Left cardiac atrium (tissue), 4 donors: ENCODE results near the gene FAM131A. TPM values are rescaled to one million over a fixed set of nuclear protein-coding genes. Genes with fewer than 3 reads are reported as not detected.

ENCODE experiments used
- ATAC-seq, 2 donors: fragments of 200-7000 bp; cut with Tn5 transposase; one replicate each; pipeline ENCODE4 v1.9.1; 2020; ENCODE audit warnings: mild to moderate bottlenecking in 2 of 2, moderate library complexity in 2 of 2
- DNase-seq: peaks from one replicate; pipeline ENCODE4 v3.0.0-alpha.2; 2020
- intact Hi-C, 2 donors: fragments of 100-400 bp; cut with DNase I; formaldehyde crosslinking; loops; one replicate each; pipeline versions ENCODE4 v1.14.1 to v1.15.1; 2022 to 2023
- long read RNA-seq: library from polyadenylated mRNA; unstranded; transcript quantifications from one replicate; pipeline ENCODE4 v2.0.0, GENCODE V29; 2021
- total RNA-seq, 2 donors: library from RNA; stranded (reverse); fragmentation: NEBNext Ultra II Directional; extraction: Animal tissue kit (Norgen Biotek cat#: 25700); gene quantifications; one replicate each; pipeline ENCODE4 v1.2.1, GENCODE V29; 2021
- donor health status: DM: no; HTN: yes; CAD: no.
- donor health status: DM: no; HTN: yes; CAD: no; lungs with severe emphysema.
- donor health status: DM: yes; HTN: yes; CAD: no.
- donor health status: Dilated cardiomyopathy.

FAM131A gene, protein sequence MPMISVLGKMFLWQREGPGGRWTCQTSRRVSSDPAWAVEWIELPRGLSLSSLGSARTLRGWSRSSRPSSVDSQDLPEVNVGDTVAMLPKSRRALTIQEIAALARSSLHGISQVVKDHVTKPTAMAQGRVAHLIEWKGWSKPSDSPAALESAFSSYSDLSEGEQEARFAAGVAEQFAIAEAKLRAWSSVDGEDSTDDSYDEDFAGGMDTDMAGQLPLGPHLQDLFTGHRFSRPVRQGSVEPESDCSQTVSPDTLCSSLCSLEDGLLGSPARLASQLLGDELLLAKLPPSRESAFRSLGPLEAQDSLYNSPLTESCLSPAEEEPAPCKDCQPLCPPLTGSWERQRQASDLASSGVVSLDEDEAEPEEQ
- total RNA-seq: 10 to 100 TPM; 21.0 to 31.1 TPM
- long read RNA-seq, transcript FAM131A-203 (6 exons, 1,483 nt): major isoform, 16 of 42 reads
- long read RNA-seq, transcript FAM131A-207 (7 exons, 1,335 nt): minor isoform, 12 of 42 reads
- long read RNA-seq, partial matches to known transcripts: 2 of 42 reads
- long read RNA-seq, other reads (novel, unspliced or antisense): 8 of 42 reads

DNA sequence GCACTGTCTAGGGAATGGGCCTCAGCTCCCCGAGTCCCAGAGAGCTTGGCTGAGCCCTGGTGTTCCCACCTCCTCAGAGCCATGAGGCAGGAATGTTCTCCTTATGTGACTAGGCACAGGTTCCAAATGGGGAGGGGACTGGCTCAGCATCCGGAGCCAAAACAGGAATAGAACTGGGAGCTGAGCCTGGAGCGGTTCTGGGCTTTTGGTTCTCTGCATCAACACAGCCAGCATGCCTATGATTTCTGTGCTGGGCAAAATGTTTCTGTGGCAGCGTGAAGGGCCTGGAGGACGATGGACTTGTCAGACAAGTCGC is at the start of gene FAM131A:
Gene FAM131A (plus strand): TSS at position 202 of the 316 bp plus-strand sequence. CDS start 31 bp downstream, at position 233.
- DNase-seq (peak; percentile 72), ATAC-seq (peak; percentile 17 to 54)
- intact Hi-C loops: no loop called here

DNA sequence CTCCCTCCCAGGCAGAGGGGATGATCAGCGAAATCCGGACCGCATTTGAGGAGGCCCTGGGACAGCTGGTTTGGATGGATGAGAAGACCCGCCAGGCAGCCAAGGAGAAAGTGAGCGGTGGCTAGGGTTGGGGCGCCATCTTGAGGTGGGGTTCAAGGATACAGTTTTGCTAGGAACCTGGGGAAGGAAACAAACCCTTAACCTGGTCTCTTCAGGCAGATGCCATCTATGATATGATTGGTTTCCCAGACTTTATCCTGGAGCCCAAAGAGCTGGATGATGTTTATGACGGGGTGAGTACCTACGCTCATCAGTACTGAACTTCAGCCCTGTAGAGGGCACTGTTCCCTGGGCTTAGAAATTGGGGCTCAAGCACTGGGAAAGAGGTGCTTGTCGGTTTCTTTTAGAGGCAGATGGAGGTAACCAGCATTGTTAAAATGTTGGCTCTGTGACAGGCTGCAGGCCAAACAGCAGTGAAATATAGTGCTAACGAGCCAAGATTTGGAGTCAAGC is 47.9 kb upstream of the FAM131A start:
- DNase-seq (peak; percentile 42), ATAC-seq (peak; percentile 21 to 52)
- intact Hi-C loops: loop anchor here in 1 of 2 donors (5.0 kb wide), 1 partner anchor 392 kb away; no protein-coding TSS in a partner anchor

DNA sequence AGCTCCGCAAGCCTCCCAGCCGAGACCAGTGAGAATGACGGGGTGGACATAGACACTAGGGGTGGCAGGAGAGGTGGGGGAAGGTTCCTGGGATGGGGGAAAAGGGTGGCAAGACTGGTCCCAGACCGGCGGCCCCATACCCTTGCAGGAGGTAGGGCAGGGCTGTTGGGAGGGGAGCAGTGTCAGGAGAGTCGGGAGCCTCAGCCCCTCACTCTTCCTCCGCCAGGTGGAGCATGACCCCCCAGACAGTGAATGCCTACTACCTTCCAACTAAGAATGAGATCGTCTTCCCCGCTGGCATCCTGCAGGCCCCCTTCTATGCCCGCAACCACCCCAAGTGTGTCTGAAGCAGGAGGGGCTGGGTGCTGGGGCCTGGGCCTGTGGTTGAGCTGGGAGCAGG is 47.1 kb upstream of the FAM131A start:
- intact Hi-C loops: no loop called here
- DNase-seq: no peak
- ATAC-seq: no peak

DNA sequence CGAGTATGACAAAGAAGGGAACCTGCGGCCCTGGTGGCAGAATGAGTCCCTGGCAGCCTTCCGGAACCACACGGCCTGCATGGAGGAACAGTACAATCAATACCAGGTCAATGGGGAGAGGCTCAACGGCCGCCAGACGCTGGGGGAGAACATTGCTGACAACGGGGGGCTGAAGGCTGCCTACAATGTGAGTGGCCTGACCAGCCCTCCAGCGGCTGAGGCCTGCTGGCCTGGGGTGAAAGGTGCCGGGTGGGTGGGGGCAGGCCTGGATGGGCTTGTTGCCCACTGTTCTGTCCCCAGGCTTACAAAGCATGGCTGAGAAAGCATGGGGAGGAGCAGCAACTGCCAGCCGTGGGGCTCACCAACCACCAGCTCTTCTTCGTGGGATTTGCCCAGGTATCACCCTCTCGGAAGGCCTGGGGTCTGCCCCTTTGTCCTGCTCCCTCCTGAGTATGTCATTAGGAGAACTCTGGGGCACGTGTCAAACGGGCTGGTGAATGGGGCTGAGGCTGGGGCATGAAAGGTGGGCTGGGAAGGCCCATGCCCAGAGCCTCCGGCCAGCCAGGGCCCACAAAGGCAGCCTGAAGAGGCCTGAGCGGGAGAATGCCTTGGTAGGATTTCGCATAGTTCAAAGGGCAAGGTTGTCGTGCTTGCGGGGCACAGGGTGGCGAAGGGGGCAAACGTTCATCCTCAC is 46.2 kb upstream of the FAM131A start:
- no peak for DNase-seq
- no peak for ATAC-seq
- intact Hi-C loops: no loop called here

DNA sequence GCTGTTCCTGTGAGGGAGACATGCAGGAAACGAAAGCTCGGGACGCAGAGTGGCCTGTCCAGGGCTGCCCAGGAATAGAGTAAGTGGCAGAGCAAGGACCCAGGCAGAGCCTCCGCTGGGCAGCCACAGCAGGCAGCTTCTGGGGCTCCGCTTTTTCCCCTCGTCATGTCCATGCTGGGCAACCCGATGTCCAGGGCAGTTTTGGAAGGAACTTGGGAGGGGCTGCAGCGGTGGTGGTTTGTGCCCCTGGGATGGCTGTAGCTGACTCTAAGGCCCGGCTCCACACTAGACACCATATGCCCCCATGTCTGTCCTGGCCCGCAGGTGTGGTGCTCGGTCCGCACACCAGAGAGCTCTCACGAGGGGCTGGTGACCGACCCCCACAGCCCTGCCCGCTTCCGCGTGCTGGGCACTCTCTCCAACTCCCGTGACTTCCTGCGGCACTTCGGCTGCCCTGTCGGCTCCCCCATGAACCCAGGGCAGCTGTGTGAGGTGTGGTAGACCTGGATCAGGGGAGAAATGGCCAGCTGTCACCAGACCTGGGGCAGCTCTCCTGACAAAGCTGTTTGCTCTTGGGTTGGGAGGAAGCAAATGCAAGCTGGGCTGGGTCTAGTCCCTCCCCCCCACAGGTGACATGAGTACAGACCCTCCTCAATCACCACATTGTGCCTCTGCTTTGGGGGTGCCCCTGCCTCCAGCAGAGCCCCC is 45.5 kb upstream of the FAM131A start:
- intact Hi-C loops: no loop called here
- DNase-seq (no peak), ATAC-seq (no peak)

DNA sequence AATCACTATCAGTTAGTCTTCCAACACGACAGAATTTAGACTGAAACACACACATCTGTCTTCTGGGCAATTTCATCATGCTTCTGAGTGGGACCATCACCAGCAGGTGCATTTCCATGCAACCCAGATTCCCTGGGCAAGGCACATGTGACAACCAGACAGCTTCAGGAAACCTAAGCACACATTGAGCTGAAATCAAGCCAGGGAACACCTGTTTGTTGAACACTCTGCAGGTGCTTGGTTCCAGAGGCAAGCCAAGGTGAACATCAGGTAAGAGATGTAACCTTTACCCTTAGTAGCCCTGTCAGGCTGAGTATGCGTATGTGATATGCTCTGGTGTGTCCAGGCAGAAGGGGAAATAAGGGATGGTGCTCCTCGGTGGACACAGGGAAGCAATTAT is 41.6 kb upstream of the FAM131A start:
- intact Hi-C loops: no loop called here
- ATAC-seq (no peak), DNase-seq (no peak)

DNA sequence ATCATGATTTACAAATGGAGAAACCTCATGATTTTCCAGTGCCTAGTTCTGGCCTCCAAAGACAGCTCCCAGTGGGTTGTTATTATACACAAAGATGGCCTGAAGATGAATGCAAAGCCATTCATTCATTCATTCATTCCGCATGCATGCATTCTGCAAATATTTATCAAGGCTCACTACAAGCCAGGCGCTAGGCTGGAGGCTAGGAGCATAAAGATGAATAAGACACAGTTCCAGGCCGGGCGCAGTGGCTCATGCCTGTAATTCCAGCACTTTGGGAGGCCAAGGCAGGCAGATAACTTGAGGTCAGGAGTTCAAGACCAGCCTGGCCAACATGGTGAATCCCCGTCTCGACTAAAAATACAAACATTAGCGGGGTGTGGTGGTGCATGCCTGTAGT is 40.8 kb upstream of the FAM131A start:
- intact Hi-C loops: no loop called here
- ATAC-seq: no peak

DNA sequence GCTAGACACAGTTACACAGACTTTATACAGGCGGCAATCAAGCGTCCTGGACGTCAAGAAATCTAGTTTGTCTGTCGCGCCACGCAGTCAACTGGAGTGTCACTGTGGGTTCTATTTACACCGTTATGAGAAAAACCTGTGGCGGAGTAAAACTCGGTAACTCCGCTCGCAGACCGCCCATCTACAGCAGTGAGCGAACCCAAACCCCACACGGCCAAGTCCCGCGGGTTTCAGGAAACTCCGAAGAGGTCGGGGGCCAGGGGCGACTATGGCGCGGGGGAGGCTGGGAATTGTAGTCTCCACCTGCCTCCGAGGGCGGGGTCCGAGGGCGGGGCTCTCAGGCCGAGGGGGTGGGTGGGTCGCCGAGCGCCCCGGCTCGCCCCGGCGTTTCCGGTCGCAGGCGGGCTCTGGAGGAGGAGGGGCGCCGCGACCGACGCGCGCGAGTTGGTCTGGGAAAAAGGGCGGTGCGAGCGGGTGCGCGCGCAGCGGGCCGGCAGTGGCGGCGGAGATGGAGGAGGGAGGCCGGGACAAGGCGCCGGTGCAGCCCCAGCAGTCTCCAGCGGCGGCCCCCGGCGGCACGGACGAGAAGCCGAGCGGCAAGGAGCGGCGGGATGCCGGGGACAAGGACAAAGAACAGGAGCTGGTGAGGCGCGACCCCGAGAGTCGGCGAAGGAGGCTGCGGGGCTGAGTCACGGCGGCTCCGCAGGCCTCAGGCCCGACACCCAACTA is 38.5 kb upstream of the FAM131A start, which contains the start of gene PSMD2:
Gene PSMD2 (plus strand): TSS at position 483 of the 729 bp plus-strand sequence. CDS start 26 bp downstream, at position 509.
- intact Hi-C loops: no loop called here

More for the DNA sequence above, 40.8 kb upstream of the FAM131A start:
- DNase-seq: no peak

DNA sequence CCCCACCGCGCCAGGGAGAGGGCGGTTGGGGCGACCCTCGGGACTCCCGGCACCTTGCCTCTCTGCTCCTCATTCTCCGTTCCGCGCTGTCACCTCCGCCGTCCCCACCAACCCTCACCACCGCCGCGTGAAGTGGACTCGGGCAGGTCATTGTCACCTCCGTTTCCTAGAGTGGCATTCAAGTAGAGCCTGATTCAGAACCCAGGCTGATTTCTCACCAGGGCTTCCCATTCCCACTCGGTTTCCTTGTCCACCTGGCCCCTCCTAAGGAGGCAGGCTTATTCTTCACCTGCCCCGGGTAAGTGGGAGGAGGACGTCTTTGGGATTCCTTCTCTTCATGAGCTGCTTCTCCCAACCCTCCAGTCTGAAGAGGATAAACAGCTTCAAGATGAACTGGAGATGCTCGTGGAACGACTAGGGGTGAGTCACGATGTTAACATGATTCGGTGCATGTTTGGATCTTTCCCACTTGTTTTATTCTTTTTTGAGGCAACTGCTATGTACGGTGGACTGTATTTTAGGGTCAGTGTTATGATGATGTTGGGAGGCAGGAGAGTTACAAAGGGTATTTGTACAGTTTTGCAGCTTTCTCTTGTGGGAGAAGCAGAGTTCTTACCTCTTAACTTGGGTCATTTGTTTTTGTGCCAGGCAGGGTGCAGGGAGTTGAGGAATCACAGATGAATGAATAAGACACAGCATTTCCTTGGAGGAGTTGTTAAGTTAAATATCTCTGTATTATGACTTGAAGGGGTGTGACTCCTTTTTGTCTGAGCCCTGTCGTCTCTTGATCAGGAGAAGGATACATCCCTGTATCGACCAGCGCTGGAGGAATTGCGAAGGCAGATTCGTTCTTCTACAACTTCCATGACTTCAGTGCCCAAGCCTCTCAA is 37.7 kb upstream of the FAM131A start:
- ATAC-seq (peak in 1 of 2 donors; percentile 1), DNase-seq (no peak)
- intact Hi-C loops: no loop called here

More for the DNA sequence above, 38.5 kb upstream of the FAM131A start, which contains the start of gene PSMD2:
- DNase-seq (peak; percentile 99), ATAC-seq (peak; percentile 99)

DNA sequence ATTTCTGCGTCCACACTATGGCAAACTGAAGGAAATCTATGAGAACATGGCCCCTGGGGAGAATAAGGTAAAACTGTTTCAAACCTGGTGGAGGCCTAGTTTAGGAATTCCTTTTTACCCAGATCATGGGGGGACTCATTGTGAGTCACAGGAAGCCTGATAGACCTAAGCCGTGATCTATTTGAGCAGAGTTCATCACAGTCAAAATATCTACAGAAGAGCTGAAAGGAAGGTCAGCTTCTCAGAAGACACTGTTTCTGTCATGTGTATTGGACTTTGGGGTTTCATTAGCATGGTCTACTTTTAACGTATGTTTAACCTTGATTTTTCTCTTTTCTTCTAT is 37.1 kb upstream of the FAM131A start:
- ATAC-seq: no peak
- intact Hi-C loops: no loop called here
- DNase-seq: no peak

DNA sequence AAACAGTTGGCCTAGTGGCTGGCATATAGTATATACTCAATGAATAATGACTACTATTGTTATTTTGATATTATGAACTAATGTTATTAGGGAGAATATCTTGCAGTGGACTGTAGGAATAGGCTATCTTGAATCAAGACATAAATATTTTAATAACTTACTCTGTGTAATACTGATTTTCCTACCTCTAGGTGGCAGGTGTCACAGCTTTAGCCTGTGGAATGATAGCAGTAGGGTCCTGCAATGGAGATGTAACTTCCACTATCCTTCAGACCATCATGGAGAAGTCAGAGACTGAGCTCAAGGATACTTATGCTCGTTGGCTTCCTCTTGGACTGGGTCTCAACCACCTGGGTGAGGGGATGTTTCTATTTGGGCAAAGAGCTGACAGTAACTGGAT is 31.8 kb upstream of the FAM131A start:
- ATAC-seq (no peak), DNase-seq (no peak)
- intact Hi-C loops: no loop called here

DNA sequence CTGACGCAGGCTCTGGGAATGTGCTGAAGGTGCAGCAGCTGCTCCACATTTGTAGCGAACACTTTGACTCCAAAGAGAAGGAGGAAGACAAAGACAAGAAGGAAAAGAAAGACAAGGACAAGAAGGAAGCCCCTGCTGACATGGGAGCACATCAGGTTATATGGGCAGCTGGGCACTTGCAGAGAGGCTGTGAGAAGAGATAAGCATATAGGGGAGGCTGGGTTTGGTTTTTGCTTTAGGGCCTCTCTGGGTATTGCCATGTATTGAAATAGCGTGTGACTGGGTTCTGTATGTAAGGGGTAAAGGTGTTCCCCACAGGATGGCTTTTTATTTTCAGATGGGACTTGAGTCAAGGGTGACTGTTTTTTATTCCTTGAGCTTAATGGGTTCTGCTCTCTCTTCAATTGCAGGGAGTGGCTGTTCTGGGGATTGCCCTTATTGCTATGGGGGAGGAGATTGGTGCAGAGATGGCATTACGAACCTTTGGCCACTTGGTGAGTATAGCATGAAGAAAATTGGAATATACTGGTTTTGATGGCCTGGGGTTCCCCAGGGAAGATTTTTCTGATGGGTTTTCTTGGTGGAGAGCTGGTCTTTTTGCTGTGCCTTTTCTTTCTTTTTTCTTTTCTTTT is 30.9 kb upstream of the FAM131A start:
- DNase-seq: no peak
- ATAC-seq: no peak
- intact Hi-C loops: no loop called here

DNA sequence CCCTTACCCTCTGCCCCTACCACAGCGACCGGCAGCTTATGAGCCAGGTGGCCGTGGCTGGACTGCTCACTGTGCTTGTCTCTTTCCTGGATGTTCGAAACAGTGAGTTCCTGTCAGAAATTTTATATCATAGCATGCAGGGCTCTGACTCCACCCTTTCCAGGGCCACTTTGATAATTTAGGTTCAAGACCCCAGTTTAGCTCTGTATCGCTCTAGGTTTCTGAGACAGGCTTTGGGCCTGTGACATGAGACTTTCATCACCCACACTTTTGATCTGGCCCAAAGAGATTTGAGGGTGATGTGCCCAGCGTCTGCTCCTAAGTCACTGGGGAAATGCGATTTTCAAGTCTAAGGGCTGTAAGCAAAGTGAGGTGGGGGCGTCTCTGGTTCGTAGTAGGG is 29.5 kb upstream of the FAM131A start:
- intact Hi-C loops: no loop called here
- ATAC-seq: no peak
- no peak for DNase-seq

DNA sequence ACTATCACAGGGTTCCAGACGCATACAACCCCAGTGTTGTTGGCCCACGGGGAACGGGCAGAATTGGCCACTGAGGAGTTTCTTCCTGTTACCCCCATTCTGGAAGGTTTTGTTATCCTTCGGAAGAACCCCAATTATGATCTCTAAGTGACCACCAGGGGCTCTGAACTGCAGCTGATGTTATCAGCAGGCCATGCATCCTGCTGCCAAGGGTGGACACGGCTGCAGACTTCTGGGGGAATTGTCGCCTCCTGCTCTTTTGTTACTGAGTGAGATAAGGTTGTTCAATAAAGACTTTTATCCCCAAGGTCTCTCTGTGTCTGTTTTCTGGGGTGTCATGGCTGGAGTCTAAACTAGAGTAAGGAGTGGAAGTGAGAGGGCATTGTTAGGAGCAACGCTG is 28.7 kb upstream of the FAM131A start:
- ATAC-seq: no peak
- no peak for DNase-seq
- intact Hi-C loops: no loop called here

DNA sequence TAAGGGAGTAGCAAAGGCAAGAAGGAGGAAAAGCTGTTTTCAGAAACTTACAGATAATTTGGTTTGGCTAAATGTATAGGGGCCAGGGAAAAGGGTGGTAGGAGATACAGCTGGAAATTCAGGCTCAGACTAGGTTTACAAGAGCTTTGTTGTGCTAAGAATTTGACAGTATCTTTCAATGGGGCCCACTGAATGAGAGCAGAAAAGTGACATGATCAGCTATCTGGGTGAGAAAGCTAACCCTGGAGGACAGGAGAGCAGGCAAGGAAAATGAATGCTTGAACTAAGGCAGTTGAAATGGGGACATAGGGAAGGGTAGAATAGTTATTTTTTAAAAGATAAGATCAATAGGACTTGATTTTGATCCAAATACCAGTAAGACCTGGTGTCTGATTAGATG is 25.8 kb upstream of the FAM131A start:
- no peak for ATAC-seq
- DNase-seq: no peak
- intact Hi-C loops: no loop called here

DNA sequence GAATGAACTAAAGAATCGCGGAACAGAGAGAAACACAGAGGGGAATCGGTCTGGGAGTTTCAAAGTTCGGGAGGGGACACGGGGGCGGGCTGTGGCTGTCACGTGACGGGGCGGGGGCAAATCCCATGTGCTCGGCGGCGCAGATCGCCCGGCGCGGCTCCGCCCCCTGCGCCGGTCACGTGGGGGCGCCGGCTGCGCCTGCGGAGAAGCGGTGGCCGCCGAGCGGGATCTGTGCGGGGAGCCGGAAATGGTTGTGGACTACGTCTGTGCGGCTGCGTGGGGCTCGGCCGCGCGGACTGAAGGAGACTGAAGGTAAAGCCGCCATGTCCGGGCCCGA is 23.1 kb upstream of the FAM131A start, which contains the start of gene EIF4G1:
Gene EIF4G1 (plus strand): TSS at position 244 of the 337 bp plus-strand sequence. CDS start 1,191 bp downstream, outside the sequence.
- intact Hi-C loops: no loop called here
- peak; percentile 96 for DNase-seq
- ATAC-seq: peak; percentile 90 to 93
